H1 (cell line): ENCODE data around the gene SMAD7. TPM values are rescaled to one million over a fixed set of nuclear protein-coding genes. Genes with fewer than 3 reads are reported as not detected.

ENCODE experiments used
- CBX8 ChIP-seq: fragments of 300-800, 300-1000 bp; sonication (generic); IDR thresholded peaks from 2 replicates; pipeline ENCODE4 v1.7.1; 2016; ENCODE audit warnings: low read depth, low read length, borderline replicate concordance
- CHD1 ChIP-seq: IDR thresholded peaks from 2 replicates; pipeline ENCODE4 v1.6.1; 2012; ENCODE audit warnings: low read depth, low read length, improper control_type of control experiment
- PHF8 ChIP-seq: fragments of 200-600 bp; sonication (generic); conservative IDR thresholded peaks from 2 replicates; pipeline ENCODE4 v1.7.1; 2012; ENCODE audit warnings: low read depth, mild to moderate bottlenecking, inconsistent platforms, low read length, moderate library complexity
- RAD21 ChIP-seq, 2 experiments: IDR thresholded peaks in 1 of 2; conservative IDR thresholded peaks in 1 of 2; 2 replicates each; pipeline ENCODE4 v1.6.1; 2011; ENCODE audit warnings: low read depth in 2 of 2, low read length in 2 of 2, improper control_type of control experiment in 1 of 2, inconsistent platforms in 1 of 2, mild to moderate bottlenecking in 1 of 2, moderate library complexity in 1 of 2
- SP1 ChIP-seq: IDR thresholded peaks from 2 replicates; pipeline ENCODE4 v1.6.1; 2011; ENCODE audit warnings: low read depth, low read length
- TCF12 ChIP-seq: IDR thresholded peaks from 2 replicates; pipeline ENCODE4 v1.6.1; 2011; ENCODE audit warnings: low read depth, mild to moderate bottlenecking, low read length
- polyA plus RNA-seq, 7 experiments: library from polyadenylated mRNA; depleted of rRNA in 3 of 7; stranded (reverse) in 5 of 7; unstranded in 2 of 7; fragments of >200 nt in 5 of 7; fragments of 200-250 nt in 2 of 7; gene quantifications; 1 replicate in 5 of 7; 2 replicates in 1 of 7; 4 replicates in 1 of 7; pipeline versions ENCODE4 v1.2.1 to v1.2.3, GENCODE V29; 2011 to 2013; ENCODE audit warnings: missing spikeins in 2 of 7, mixed read lengths in 2 of 7
- total RNA-seq: library from RNA; stranded (reverse); fragmentation: NEBNext Ultra II Directional; extraction: Animal tissue kit (Norgen Biotek cat#: 25700); gene quantifications from 2 replicates; pipeline ENCODE4 v1.2.1, GENCODE V29; 2021
- TF ChIP-seq, protein P1 (sequence below), 3 experiments: IDR thresholded peaks; 1 replicate in 2 of 3; 2 replicates in 1 of 3; pipeline versions ENCODE4 v1.5.1 to v1.6.1; 2011; ENCODE audit warnings: low read length in 3 of 3, mild to moderate bottlenecking in 3 of 3, inconsistent platforms in 2 of 3, low read depth in 1 of 3, moderate library complexity in 1 of 3; ENCODE audit not compliant: insufficient read depth in 1 of 3; ENCODE audit errors: control extremely low read depth in 1 of 3

The SMAD7 gene
- total and polyA plus RNA-seq, 2 of the 8 experiments (the other 6 are each of a cell fraction or from before 2014, with no cell fraction given) = 6.5 to 15.5 TPM

- TF ChIP-seq, protein P1, sequence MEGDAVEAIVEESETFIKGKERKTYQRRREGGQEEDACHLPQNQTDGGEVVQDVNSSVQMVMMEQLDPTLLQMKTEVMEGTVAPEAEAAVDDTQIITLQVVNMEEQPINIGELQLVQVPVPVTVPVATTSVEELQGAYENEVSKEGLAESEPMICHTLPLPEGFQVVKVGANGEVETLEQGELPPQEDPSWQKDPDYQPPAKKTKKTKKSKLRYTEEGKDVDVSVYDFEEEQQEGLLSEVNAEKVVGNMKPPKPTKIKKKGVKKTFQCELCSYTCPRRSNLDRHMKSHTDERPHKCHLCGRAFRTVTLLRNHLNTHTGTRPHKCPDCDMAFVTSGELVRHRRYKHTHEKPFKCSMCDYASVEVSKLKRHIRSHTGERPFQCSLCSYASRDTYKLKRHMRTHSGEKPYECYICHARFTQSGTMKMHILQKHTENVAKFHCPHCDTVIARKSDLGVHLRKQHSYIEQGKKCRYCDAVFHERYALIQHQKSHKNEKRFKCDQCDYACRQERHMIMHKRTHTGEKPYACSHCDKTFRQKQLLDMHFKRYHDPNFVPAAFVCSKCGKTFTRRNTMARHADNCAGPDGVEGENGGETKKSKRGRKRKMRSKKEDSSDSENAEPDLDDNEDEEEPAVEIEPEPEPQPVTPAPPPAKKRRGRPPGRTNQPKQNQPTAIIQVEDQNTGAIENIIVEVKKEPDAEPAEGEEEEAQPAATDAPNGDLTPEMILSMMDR (IDR thresholded peaks at IDR 0.05; ENCODE audit: control extremely low read depth in 1 of 3, insufficient read depth in 1 of 3, low read depth in 1 of 3, low read length in 3 of 3) = no peak
- TF ChIP-seq CHD1 (no peak), CBX8 (no peak), RAD21 (IDR thresholded peaks at IDR 0.05 in 1 of 2, conservative IDR thresholded peaks at IDR 0.05 in 1 of 2; ENCODE audit: low read depth in 2 of 2, low read length in 2 of 2) (no peak), PHF8 (no peak), TCF12 (no peak), SP1 (no peak)
- TF ChIP-seq, all 59 proteins: peak for 0
These were observed 34.4 kb upstream of the SMAD7 start (continued) for GRCh38 chr18:48985161-48985560.
